Endothelial cell of umbilical vein (primary cell): Measurements from ENCODE around the gene MICAL3. TPM values are rescaled to one million over a fixed set of nuclear protein-coding genes. Genes with fewer than 3 reads are reported as not detected.

ENCODE experiments used
- BruUV-seq: library from RNA; stranded (reverse); fragments of 400-500 nt; replicated peaks from 2 replicates; lab custom pipeline; 2021; lab: Mats Ljungman, UMichigan
- CTCF ChIA-PET: fragments of 300-600, 350-600 bp; sonication (Branson Sonifier 250); formaldehyde crosslinking; loops from one replicate; lab custom pipeline; 2021; ENCODE audit warnings: antibody characterized with exemption, inconsistent platforms; lab: Charles Lee
- POLR2A ChIA-PET: fragments of 300-600, 350-600 bp; sonication (Branson Sonifier 250); formaldehyde crosslinking; loops from one replicate; lab custom pipeline; 2021; ENCODE audit warnings: antibody characterized with exemption, inconsistent platforms; lab: Charles Lee
- DNase-seq: peaks from one replicate; pipeline ENCODE4 v3.0.0-alpha.2; 2011; ENCODE audit warnings: low read depth, low spot score
- FAIRE-seq: peaks from 2 replicates; lab custom pipeline; 2011; peaks lifted over from hg19 to GRCh38; lab: Jason Lieb, UNC
- H2AFZ ChIP-seq: 2 replicates; pipeline ENCODE4 v1.6.0; 2012; ENCODE audit warnings: low read depth, low read length, control low read depth, inconsistent platforms
- H3K27ac ChIP-seq: 2 replicates; pipeline ENCODE4 v1.5.1; 2011; ENCODE audit warnings: low read depth, mild to moderate bottlenecking, control low read depth, low read length, moderate library complexity; ENCODE audit not compliant: insufficient read depth
- H3K27me3 ChIP-seq, 2 experiments: 2 replicates each; pipeline versions ENCODE4 v1.6.0 to v1.6.1; 2011; ENCODE audit warnings: low read length in 2 of 2, mixed read lengths in 1 of 2; ENCODE audit not compliant: control insufficient read depth in 2 of 2, insufficient read depth in 2 of 2
- H3K36me3 ChIP-seq, 2 experiments: 2 replicates in 1 of 2; 3 replicates in 1 of 2; pipeline ENCODE4 v1.5.1; 2011; ENCODE audit warnings: low read length in 2 of 2, mild to moderate bottlenecking in 1 of 2, moderate library complexity in 1 of 2; ENCODE audit not compliant: control insufficient read depth in 2 of 2, insufficient read depth in 2 of 2; ENCODE audit errors: extremely low read depth in 1 of 2
- H3K4me1 ChIP-seq: 3 replicates; pipeline ENCODE4 v1.5.1; 2011; ENCODE audit warnings: mild to moderate bottlenecking, low read length; ENCODE audit not compliant: control insufficient read depth, insufficient read depth; ENCODE audit errors: extremely low read depth
- H3K4me2 ChIP-seq: 2 replicates; pipeline ENCODE4 v1.6.1; 2011; ENCODE audit warnings: low read length, control low read depth, mixed read lengths; ENCODE audit not compliant: insufficient read depth
- H3K4me3 ChIP-seq, 3 experiments: fragments of 200-600 bp in 1 of 3; sonication (generic), shearing (Covaris generic) in 1 of 3; replicated peaks in 1 of 3; 2 replicates each; pipeline ENCODE4 v1.5.1; 2011 to 2016; ENCODE audit warnings: control low read depth in 3 of 3, low read length in 3 of 3, mild to moderate bottlenecking in 2 of 3, inconsistent platforms in 1 of 3, low read depth in 1 of 3, moderate library complexity in 1 of 3; ENCODE audit not compliant: insufficient read depth in 1 of 3
- H3K79me2 ChIP-seq: 2 replicates; pipeline ENCODE4 v1.6.0; 2012; ENCODE audit warnings: low read length, inconsistent platforms; ENCODE audit not compliant: control insufficient read depth, insufficient read depth
- H3K9ac ChIP-seq: replicated peaks from 2 replicates; pipeline ENCODE3; 2011; ENCODE audit warnings: low read length, control low read depth; ENCODE audit not compliant: insufficient read depth; ENCODE audit errors: extremely low read depth
- H3K9me1 ChIP-seq: replicated peaks from 3 replicates; pipeline ENCODE4 v1.6.0; 2011; ENCODE audit warnings: mild to moderate bottlenecking, low read length; ENCODE audit not compliant: control insufficient read depth, insufficient read depth; ENCODE audit errors: extremely low read depth
- H3K9me3 ChIP-seq: replicated peaks from 2 replicates; pipeline ENCODE4 v1.5.1; 2012; ENCODE audit warnings: low read length, inconsistent platforms; ENCODE audit not compliant: control insufficient read depth, insufficient read depth
- H4K20me1 ChIP-seq: replicated peaks from 2 replicates; pipeline ENCODE3; 2011; ENCODE audit warnings: mild to moderate bottlenecking, low read length; ENCODE audit not compliant: control insufficient read depth, insufficient read depth; ENCODE audit errors: extremely low read depth
- EZH2 ChIP-seq: IDR thresholded peaks from 2 replicates; pipeline ENCODE4 v1.6.1; 2012; ENCODE audit warnings: borderline replicate concordance, low read depth, mild to moderate bottlenecking, moderate library complexity, low read length, inconsistent platforms; ENCODE audit not compliant: severe bottlenecking
- FOS ChIP-seq: IDR thresholded peaks from 2 replicates; pipeline ENCODE4 v1.6.1; 2011; ENCODE audit warnings: mild to moderate bottlenecking, low read length, moderate library complexity, borderline replicate concordance; ENCODE audit not compliant: insufficient read depth
- GATA2 ChIP-seq: IDR thresholded peaks from 2 replicates; pipeline ENCODE4 v1.7.0; 2011; ENCODE audit warnings: low read depth, mild to moderate bottlenecking, moderate library complexity, mixed read lengths, low read length; ENCODE audit not compliant: insufficient read length, insufficient read depth
- JUN ChIP-seq: IDR thresholded peaks from 2 replicates; pipeline ENCODE4 v1.6.1; 2011; ENCODE audit warnings: borderline replicate concordance, low read depth; ENCODE audit not compliant: insufficient read length, insufficient read depth
- MYC ChIP-seq: IDR thresholded peaks from one replicate; pipeline ENCODE4 v1.6.1; 2011; ENCODE audit warnings: mild to moderate bottlenecking, low read depth, low read length
- POLR2AphosphoS5 ChIP-seq: IDR thresholded peaks from 2 replicates; pipeline ENCODE4 v1.6.1; 2012; ENCODE audit warnings: low read depth, mild to moderate bottlenecking, control low read depth, low read length, moderate library complexity; ENCODE audit not compliant: insufficient read depth
- dilution Hi-C: fragments of 300-500 bp; cut with MboI; formaldehyde crosslinking; loops from one replicate; pipeline ENCODE4 v1.15.0; 2019; ENCODE audit warnings: low sequenced_read_pairs; ENCODE audit not compliant: extremely low pct_ligation_motif_present
- intact Hi-C: fragments of 100-400 bp; cut with micrococcal nuclease; formaldehyde crosslinking; loops from one replicate; pipeline ENCODE4 v1.10.0; 2022
- polyA plus RNA-seq, 4 experiments: library from polyadenylated mRNA; depleted of rRNA in 3 of 4; stranded (reverse) in 3 of 4; unstranded in 1 of 4; fragments of >200 nt; gene quantifications; 2 replicates each; pipeline versions ENCODE4 v1.2.1 to v1.2.3, GENCODE V29; 2011 to 2012; ENCODE audit warnings: missing spikeins in 1 of 4
- total RNA-seq: library from RNA; stranded (reverse); gene quantifications from 2 replicates; pipeline ENCODE4 v1.2.3, GENCODE V29; 2021
- TF ChIP-seq, protein P1 (sequence below): IDR thresholded peaks from 2 replicates; pipeline ENCODE4 v1.6.1; 2011; ENCODE audit not compliant: insufficient read depth, insufficient read length
- TF ChIP-seq, protein P2 (sequence below), 2 donors: IDR thresholded peaks; 1 replicate in 1 of 2; 2 replicates in 1 of 2; pipeline ENCODE4 v1.5.1; 2011; ENCODE audit warnings: low read length in 2 of 2, mild to moderate bottlenecking in 2 of 2, moderate library complexity in 2 of 2, control low read depth in 1 of 2, inconsistent platforms in 1 of 2, low read depth in 1 of 2; ENCODE audit not compliant: insufficient read depth in 1 of 2; ENCODE audit errors: extremely low read depth in 1 of 2

The MICAL3 gene
- total and polyA plus RNA-seq, 2 donors (not counting 3 experiments of a cell fraction or from before 2014, with no cell fraction given) = 14.5 to 63.7 TPM

DNA sequence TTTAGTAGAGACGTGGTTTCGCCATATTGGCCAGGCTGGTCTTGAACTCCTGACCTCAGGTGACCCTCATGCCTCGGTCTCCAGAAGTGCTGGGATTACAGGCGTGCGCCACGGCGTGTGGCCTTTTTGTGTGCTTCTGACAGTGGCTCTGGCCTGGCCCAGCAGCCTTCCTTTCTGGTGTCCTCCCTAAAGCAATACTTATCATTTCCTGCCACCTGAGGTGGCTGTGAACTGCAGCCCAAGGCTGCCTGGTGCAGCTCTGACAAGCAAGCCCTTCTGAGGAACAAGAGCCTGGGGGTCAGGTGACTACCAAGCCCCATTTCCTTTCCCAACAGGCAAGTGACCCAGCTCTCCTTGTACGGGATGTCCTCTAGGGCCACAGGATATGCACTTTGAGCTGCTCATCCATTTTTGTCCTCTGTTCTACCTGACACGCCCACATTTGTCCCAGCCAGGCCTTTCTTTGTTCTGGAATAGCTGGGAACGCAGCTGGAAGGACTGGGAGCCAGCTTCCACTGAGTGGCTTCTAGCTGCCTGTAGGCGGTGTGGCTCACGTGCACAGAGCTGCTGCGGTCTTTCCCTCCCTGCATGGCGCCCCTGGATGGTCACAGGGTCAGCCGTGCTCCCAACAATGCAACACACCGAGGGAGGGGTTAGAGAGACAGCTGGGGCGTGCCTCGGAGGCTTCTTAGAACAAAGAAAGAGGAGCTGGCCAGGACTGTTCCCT, 237.8 kb downstream of the MICAL3 start:
- no TSS peak for BruUV-seq
- no peaks in the 10 kb centered on the region for H3K9me3 ChIP-seq
- intact Hi-C loops (no loop called here), dilution Hi-C loops (no loop called here)
- no peaks in the 10 kb centered on the region for H3K27me3 ChIP-seq
- H3K9me1 ChIP-seq = no peaks in the 10 kb centered on the region
- TF ChIP-seq JUN = no peak
- TF ChIP-seq, protein P1, sequence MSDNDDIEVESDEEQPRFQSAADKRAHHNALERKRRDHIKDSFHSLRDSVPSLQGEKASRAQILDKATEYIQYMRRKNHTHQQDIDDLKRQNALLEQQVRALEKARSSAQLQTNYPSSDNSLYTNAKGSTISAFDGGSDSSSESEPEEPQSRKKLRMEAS = no peak
- no peak for TF ChIP-seq FOS
- TF ChIP-seq GATA2 = no peak
- TF ChIP-seq, protein P2, sequence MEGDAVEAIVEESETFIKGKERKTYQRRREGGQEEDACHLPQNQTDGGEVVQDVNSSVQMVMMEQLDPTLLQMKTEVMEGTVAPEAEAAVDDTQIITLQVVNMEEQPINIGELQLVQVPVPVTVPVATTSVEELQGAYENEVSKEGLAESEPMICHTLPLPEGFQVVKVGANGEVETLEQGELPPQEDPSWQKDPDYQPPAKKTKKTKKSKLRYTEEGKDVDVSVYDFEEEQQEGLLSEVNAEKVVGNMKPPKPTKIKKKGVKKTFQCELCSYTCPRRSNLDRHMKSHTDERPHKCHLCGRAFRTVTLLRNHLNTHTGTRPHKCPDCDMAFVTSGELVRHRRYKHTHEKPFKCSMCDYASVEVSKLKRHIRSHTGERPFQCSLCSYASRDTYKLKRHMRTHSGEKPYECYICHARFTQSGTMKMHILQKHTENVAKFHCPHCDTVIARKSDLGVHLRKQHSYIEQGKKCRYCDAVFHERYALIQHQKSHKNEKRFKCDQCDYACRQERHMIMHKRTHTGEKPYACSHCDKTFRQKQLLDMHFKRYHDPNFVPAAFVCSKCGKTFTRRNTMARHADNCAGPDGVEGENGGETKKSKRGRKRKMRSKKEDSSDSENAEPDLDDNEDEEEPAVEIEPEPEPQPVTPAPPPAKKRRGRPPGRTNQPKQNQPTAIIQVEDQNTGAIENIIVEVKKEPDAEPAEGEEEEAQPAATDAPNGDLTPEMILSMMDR (IDR thresholded peaks at IDR 0.05; ENCODE audit: extremely low read depth in 1 of 2, insufficient read depth in 1 of 2, low read depth in 1 of 2, low read length in 2 of 2) = no peak
- TF ChIP-seq POLR2AphosphoS5 = no peak
- no peak for TF ChIP-seq EZH2
- TF ChIP-seq MYC = no peak
- DNase-seq (peak; percentile 60), FAIRE-seq (no peak)
- H3K4me1 ChIP-seq = peaks cover 9% of the 10 kb centered on the region
- H3K79me2 ChIP-seq = no peaks in the 10 kb centered on the region
- peak overlapping the region; percentile 10 for H3K27ac ChIP-seq
- no peak overlapping the region for H2AFZ ChIP-seq
- H3K36me3 ChIP-seq = peaks cover 3 to 7% of the 10 kb centered on the region in 2 experiments
- H3K4me3 ChIP-seq = no peak overlapping the region
- H4K20me1 ChIP-seq = no peaks in the 10 kb centered on the region
- H3K4me2 ChIP-seq = no peak overlapping the region
- ChIA-PET POLR2A (no interaction called here), CTCF (interaction anchor here (0.7 to 6.1 kb wide), 10 partner anchors 9 to 291 kb away, joined by 3 to 99 read pairs (median 6); partner anchors contain the start of genes BID and PEX26)
- no peak overlapping the region for H3K9ac ChIP-seq
